Suprapubic skin (tissue), 4 donors: ENCODE measurements around the gene CTCFL. TPM values are rescaled to one million over a fixed set of nuclear protein-coding genes. Genes with fewer than 3 reads are reported as not detected.

Experiments
- DNase-seq, 2 donors: peaks; one replicate each; pipeline ENCODE4 v3.0.0-alpha.2; 2019; ENCODE audit warnings: low spot score in 2 of 2
- H3K27ac ChIP-seq: fragments of 200-600 bp; sonication (generic); one replicate; pipeline ENCODE4 v1.5.1; 2019
- H3K27me3 ChIP-seq: fragments of 200-600 bp; sonication (generic); one replicate; pipeline ENCODE4 v1.5.1; 2019
- H3K36me3 ChIP-seq: fragments of 200-600 bp; sonication (generic); one replicate; pipeline ENCODE4 v1.5.1; 2019
- H3K4me1 ChIP-seq: fragments of 200-600 bp; sonication (generic); one replicate; pipeline ENCODE4 v1.5.1; 2019
- H3K4me3 ChIP-seq: fragments of 200-600 bp; sonication (generic); one replicate; pipeline ENCODE4 v1.5.1; 2019; ENCODE audit warnings: mild to moderate bottlenecking
- H3K9me3 ChIP-seq: fragments of 200-600 bp; sonication (generic); one replicate; pipeline ENCODE4 v1.5.1; 2019
- CTCF ChIP-seq, 2 donors: fragments of 200-600 bp in 1 of 2; fragments of 450-650 bp in 1 of 2; sonication (generic) in 1 of 2; IDR thresholded peaks; one replicate each; pipeline ENCODE4 v1.5.1; 2016 to 2019; ENCODE audit warnings: antibody characterized with exemption in 2 of 2, mild to moderate bottlenecking in 1 of 2, moderate library complexity in 1 of 2
- EP300 ChIP-seq: sonication (generic); formaldehyde crosslinking; IDR thresholded peaks from one replicate; pipeline ENCODE4 v1.6.1; 2017; ENCODE audit warnings: antibody characterized with exemption
- POLR2A ChIP-seq, 2 donors: fragments of 450-650 bp; IDR thresholded peaks; one replicate each; pipeline ENCODE4 v1.6.1; 2017; ENCODE audit warnings: antibody characterized with exemption in 2 of 2, mild to moderate bottlenecking in 2 of 2, moderate library complexity in 2 of 2
- POLR2AphosphoS5 ChIP-seq, 3 donors: sonication (generic); formaldehyde crosslinking; IDR thresholded peaks; one replicate each; pipeline ENCODE4 v1.6.1; 2017; ENCODE audit warnings: antibody characterized with exemption in 3 of 3
- WGBS: methylation state at CpG from one replicate; pipeline ENCODE4 v1.1.5; 2018; 5-methylcytosine and 5-hydroxymethylcytosine counted together
- total RNA-seq, 4 donors: library from RNA; depleted of rRNA; stranded (reverse); fragments of >200 nt; gene quantifications; one replicate each; pipeline ENCODE4 v1.1.0, GENCODE V29; 2016

Gene CTCFL
- total RNA-seq, 4 donors from 2014 or later: not detected

DNA sequence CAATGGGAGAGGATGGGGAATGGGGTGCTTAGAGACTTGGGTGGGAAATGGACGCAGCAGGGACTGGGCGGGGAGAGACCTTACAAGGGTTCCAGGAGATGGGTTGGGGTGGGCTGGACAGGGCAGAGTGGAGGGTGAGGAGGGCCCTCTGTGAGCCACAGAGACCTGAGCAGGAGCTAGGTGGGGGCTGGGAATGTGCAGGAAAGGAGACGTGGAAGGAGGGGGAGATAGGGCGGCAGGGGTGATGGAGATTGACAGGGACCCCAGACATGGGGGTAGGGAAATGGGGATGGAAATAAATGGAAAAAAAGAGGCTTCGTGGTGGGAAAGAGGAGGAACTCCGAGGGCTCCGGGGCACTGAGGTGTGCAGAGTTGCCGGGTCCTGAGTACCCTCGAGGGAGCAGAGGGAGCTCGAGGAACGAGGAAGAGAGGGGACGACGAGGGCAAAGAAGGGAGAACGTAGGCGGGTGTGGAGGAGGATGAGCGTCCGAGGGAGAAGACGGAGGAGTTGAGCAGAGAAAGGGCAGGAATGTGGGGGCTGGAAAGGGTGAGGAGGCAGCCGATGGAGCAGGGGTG lies 2.0 kb upstream of the CTCFL start:
- no peak for DNase-seq
- no peaks in the 10 kb centered on the region for H3K4me1 ChIP-seq
- no peaks in the 10 kb centered on the region for H3K36me3 ChIP-seq
- 51% methylated on average over 19 of the region's 19 CpGs for WGBS
- no peak overlapping the region for H3K4me3 ChIP-seq
- no peak for TF ChIP-seq CTCF (IDR thresholded peaks at IDR 0.05)
- no peak for TF ChIP-seq POLR2A (IDR thresholded peaks at IDR 0.05)
- TF ChIP-seq EP300: no peak
- no peak for TF ChIP-seq POLR2AphosphoS5 (IDR thresholded peaks at IDR 0.05)
- no peaks in the 10 kb centered on the region for H3K9me3 ChIP-seq
- H3K27me3 ChIP-seq: peaks cover 4% of the 10 kb centered on the region
- H3K27ac ChIP-seq: no peak overlapping the region

- no peak for DNase-seq
- H3K27me3 ChIP-seq: peaks cover 4% of the 10 kb centered on the region
- WGBS: 70% methylated on average over 17 of the region's 17 CpGs
Measured at GRCh38 chr20:57526087-57526884, 1.3 kb upstream of the CTCFL start.

GRCh38 chr20:57525328-57526086 lies 567 bp upstream of the CTCFL start:
- no peaks in the 10 kb centered on the region for H3K36me3 ChIP-seq
- TF ChIP-seq CTCF (IDR thresholded peaks at IDR 0.05): no peak
- no peak for TF ChIP-seq POLR2AphosphoS5 (IDR thresholded peaks at IDR 0.05)
- no peak for TF ChIP-seq EP300
- no peak for TF ChIP-seq POLR2A (IDR thresholded peaks at IDR 0.05)
- no peak overlapping the region for H3K4me3 ChIP-seq
- H3K9me3 ChIP-seq: no peaks in the 10 kb centered on the region
- H3K27ac ChIP-seq: no peak overlapping the region
- no peaks in the 10 kb centered on the region for H3K4me1 ChIP-seq
- 54% methylated on average over 10 of the region's 10 CpGs for WGBS
- no peak for DNase-seq
- peaks cover 4% of the 10 kb centered on the region for H3K27me3 ChIP-seq

More at GRCh38 chr20:57526087-57526884, 1.3 kb upstream of the CTCFL start:
- no peak for TF ChIP-seq POLR2AphosphoS5 (IDR thresholded peaks at IDR 0.05)
- Histone ChIP-seq H3K27ac (no peak overlapping the region), H3K4me3 (no peak overlapping the region), H3K9me3 (no peaks in the 10 kb centered on the region), H3K36me3 (no peaks in the 10 kb centered on the region), H3K4me1 (no peaks in the 10 kb centered on the region)

GRCh38 chr20:57523782-57524181 lies 1.2 kb downstream of the CTCFL start:
- no peaks in the 10 kb centered on the region for H3K36me3 ChIP-seq
- no peak overlapping the region for H3K4me3 ChIP-seq
- no peak for DNase-seq
- peaks cover 4% of the 10 kb centered on the region for H3K27me3 ChIP-seq
- no peaks in the 10 kb centered on the region for H3K4me1 ChIP-seq
- H3K27ac ChIP-seq: no peak overlapping the region
- WGBS: 92% methylated on average over 11 of the region's 11 CpGs
- no peaks in the 10 kb centered on the region for H3K9me3 ChIP-seq
- TF ChIP-seq CTCF (IDR thresholded peaks at IDR 0.05): no peak
- no peak for TF ChIP-seq EP300
- TF ChIP-seq POLR2A (IDR thresholded peaks at IDR 0.05): no peak
- TF ChIP-seq POLR2AphosphoS5 (IDR thresholded peaks at IDR 0.05): no peak

DNA sequence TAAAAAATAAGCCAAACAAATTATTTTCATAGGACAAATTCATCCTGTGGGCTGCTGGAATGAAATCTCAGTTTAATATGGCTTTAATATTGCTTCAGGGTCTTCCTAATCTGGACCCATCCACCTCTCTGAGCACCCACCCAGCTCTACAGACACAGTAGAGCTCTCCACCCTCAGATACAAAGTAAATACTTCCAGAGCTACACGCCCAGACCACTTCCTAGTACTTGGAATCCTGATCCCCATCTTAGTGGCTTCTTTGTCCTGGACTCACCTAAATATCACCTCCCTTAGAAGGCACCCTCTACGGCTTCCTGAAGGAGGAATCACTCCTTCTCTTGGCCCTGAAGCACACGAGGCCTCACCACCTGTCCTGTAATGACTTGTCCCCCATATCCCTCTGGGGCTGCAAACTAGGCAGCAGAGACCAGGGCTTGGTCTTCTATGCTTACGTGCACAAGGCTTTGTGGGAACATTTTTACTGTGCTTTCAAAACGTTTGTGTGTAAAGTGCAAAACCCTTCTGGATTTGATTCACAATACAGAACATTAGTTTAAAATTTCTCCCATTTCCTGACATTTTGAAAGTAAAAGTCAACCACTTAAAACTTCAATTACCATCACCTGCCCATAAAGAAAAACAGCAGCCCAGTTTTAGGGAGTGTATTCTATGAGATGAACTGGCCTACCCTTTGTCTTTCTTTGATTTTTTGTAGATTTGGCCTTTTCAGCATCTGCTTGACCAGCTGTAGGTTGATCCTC lies 2.4 kb downstream of the CTCFL start:
- TF ChIP-seq POLR2A (IDR thresholded peaks at IDR 0.05) (no peak), POLR2AphosphoS5 (IDR thresholded peaks at IDR 0.05) (no peak), EP300 (no peak), CTCF (IDR thresholded peaks at IDR 0.05) (no peak)
- Histone ChIP-seq H3K4me3 (no peak overlapping the region), H3K9me3 (no peaks in the 10 kb centered on the region), H3K27me3 (peaks cover 4% of the 10 kb centered on the region), H3K4me1 (no peaks in the 10 kb centered on the region), H3K36me3 (no peaks in the 10 kb centered on the region), H3K27ac (no peak overlapping the region)
- 61% methylated on average over 5 of the region's 5 CpGs for WGBS
- DNase-seq: no peak
